K562 treated with DMSO at 1 percent for 12 hours (cell line): ENCODE measurements around the gene HGF. TPM values are rescaled to one million over a fixed set of nuclear protein-coding genes. Genes with fewer than 3 reads are reported as not detected.

Experiments
- total RNA-seq: library from RNA; unstranded; fragments of 300-600 nt; gene quantifications from 2 replicates; pipeline ENCODE4 v1.2.3, GENCODE V29; 2022; ENCODE audit not compliant: insufficient read depth

HGF gene
- not detected in 2 replicates for total RNA-seq

GRCh38 chr7:81769891-81770727 lies at the start of gene HGF:
TSS of gene HGF (minus strand) at chr7:81770047. CDS start at chr7:81769971, 76 bp downstream.

